HG02610 (cell line): ENCODE measurements around the gene PALLD.

Experiments
- ATAC-seq: cut with Tn5 transposase; IDR thresholded peaks from one replicate; pipeline ENCODE4 v1.9.1; 2021; ENCODE audit warnings: mild to moderate bottlenecking, moderate library complexity; ENCODE audit not compliant: unreplicated experiment

The PALLD gene

DNA sequence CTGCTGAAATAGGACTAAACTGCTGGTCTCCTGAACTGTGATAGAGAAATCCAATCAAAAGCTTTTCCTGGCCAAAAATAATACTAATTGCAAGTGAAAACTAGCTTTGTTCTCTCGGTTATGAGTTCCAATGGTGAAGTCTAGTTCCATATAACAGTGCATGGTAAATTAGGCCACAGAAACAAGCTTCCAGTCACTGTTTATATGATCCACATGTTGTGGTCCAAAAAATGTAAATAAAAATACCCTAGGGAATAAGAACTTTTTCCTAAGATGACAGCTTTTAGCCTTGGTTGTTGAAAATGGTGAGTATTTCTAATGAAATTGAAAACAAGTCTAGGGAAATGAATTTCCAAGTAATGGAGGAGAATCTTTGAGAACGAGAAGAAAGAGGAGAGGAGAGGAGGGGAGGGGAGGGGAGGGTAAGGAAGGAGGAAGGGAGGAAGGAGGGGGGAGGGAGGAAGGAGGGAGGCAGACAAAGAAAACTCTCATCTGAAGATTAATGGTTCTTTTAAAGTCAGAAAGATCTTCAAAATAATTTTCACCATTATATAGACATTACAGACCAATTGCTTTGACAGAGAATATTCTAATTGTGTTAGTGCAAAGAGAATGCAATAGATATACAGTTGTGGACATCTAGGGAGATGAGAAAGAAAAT is 26.1 kb downstream of the PALLD start:
- ATAC-seq, result no peak

DNA sequence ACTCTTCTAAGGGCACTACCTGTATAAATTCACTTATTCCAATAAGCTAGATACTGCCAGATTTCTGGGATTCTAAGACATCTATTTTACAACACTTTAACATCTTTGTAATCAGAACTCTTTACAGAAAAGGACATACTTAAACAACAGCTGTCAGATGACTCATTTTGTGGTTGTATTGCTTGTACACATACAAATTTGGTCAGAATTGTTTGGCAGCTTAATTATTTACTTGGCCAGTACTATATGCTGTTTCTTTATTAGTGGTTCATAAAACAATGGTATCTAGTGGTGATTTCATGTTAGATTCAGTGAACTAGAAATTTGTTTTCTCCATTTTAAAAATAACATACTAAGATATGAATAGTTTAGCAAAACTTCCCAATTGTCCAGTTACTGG is 27.2 kb downstream of the PALLD start:
- ATAC-seq, result no peak

DNA sequence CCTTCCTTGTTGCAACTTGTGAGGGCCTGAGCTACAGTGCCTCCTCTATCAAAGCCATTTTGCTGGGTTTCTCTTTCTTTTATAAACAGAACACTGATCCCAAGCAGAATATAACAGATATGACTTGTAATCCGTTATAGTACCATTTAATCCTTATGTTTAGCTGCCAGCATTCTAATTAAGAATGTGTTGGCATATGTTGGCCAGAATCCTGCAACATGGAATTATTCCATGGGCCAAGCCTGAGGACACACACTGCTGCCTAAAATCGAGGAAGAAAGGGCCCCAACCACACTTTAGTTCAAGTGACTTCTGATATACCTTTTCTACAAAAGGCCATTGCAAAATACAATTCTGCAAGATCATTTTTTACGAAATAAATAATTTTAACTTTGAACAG is 28.0 kb downstream of the PALLD start:
- no peak for ATAC-seq

GRCh38 chr4:168527560-168527959 is 30.7 kb downstream of the PALLD start:
- ATAC-seq, result no peak

DNA sequence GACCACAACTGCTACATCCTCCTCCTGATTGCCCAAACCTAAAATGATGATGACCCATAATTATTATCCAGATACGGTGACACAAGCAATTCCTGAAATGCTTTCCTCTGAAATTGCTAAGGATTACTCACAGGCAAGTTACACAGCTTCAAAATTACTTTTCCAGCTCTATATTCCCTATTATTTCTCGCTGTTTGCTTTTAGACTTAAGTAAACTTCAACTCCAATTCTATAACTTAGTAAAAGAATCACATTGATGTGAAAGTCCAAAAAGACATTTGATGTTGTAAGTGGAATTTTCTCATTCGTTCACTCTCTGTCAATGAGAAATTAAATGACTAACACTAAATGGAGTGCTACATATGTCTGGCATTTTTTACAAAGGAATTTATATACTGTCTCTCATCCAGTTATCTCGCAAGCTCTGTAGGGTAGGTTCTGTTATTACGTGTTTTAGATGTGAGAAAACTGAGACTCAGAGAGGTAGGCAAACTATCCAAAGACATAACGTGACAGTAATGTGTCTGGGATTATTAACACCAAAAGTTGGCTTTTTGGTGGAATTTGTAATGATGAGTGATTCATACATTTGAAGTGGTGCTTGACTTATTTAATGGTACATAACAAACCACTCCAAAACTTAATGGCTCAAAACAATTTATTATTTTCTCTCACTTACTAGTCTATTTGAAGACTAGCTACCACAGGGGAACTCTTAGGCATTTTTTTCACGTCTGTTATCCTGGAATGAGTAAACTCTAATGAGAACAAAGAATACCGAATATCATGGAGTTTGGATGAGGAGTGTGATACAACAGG is 31.5 kb downstream of the PALLD start:
- no peak for ATAC-seq

GRCh38 chr4:168529257-168529656 is 32.4 kb downstream of the PALLD start:
- ATAC-seq, result no peak

- no peak for ATAC-seq
Measured at GRCh38 chr4:168531305-168531704, 34.5 kb downstream of the PALLD start.

DNA sequence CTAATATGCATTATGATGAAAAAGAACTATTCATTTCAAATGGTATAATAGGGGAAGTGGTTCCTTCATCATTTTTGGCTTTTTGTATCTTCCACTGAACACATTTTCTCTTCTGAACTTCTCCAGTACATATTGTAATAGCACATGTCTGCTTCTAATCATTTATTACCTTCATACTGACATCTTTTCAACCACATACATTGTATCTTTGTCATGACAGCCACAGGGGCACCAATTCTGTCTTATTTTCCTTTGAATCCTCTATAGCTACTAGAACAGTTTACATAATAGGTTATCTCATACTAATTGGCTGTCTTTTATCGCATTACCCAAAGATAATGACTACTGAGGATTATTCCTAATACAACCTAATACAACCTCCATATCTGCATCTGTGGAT is 37.7 kb downstream of the PALLD start:
- no peak for ATAC-seq

DNA sequence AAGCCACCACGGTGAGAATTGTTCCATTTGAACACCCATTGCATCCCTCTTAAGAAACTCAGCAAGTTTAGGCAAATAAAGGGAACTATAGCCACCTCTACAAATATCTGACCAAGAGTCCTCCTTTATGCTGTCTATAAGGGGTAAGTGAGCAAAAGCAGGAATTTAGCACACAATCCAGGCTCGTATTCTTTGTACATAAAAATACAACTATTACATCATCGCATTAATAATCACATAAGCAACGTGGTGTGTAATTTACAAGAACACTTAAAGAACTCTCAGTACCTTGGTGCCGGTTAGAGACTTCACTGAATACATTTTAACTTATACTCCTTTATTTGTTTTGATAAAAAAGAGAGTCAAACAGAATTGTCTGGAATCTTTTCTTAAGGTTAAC is 38.8 kb downstream of the PALLD start:
- no peak for ATAC-seq

DNA sequence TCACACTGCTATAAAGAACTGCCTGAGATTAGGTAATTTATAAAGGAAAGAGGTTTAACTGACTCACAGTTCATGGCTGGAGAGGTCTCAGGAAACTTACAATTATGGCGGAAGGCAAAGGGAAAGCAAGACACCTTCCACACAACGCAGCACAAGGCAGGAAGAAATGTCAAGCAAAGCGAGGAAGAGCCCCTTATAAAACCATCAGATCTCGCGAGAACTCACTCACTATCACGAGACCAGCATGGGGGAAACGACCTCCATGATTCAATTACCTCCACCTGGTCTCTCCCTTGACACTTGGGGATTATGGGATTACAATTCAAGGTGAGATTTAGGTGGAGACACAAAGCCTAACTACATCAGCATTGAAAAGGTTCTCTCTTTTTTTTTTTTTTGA is 39.6 kb downstream of the PALLD start:
- ATAC-seq, result no peak

DNA sequence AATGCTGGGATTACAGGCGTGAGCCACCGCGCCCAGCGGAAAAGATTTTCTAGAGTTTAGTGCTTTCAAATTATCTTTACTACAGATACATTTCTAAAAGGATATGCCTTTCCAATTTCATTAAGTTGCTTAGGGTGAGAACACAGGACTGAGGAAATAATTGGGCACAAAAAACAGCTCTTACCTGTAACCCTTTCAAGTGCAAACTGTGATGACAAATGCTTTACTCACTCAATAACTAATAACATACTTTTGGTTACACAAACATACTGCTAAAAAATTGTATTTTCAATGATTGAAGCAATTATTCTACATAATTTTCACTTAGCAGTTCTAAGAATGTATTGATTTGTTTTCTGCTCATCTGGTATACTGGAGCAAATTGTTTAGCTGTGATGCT is 40.2 kb downstream of the PALLD start:
- ATAC-seq, result no peak

DNA sequence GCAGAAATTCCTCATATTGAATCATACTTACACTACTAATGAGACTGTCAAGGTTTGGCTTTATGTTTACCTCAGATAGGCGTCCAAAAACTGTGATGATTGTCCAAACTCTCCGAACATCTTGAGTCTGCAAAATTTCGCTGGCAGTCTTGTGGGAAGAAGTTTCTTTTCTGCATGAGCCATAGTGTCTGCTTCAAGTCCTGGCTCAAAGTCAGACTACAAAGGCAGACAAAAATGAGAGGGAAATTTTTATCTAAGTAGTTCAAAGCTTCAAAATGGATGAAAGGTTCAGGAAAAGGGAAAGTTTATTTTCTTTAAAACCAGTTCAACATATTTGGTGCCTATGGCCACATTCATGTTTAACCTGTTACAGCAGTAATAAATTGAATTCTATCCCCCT is 40.7 kb downstream of the PALLD start:
- ATAC-seq, result no peak

- no peak for ATAC-seq
Measured at GRCh38 chr4:168538632-168539031, 41.8 kb downstream of the PALLD start.

DNA sequence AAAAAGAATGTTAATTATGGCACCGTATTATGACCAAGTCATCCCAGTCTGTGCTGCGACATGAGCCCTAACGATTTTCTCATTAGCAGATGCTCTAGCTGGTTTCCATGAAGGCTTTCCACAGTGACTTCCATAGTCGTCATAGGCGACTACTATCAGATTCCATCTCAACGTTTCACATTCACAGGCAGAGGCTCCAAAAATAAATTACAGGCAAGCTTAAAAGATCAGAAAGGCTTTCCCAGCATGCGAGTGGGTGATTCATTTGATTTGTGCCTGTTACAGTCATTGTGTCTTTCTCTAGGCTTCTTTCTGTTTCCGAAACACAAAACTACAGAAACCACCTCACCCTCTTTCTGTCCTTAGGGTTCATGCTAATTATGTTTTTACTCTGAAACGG is 43.2 kb downstream of the PALLD start:
- ATAC-seq, result no peak

DNA sequence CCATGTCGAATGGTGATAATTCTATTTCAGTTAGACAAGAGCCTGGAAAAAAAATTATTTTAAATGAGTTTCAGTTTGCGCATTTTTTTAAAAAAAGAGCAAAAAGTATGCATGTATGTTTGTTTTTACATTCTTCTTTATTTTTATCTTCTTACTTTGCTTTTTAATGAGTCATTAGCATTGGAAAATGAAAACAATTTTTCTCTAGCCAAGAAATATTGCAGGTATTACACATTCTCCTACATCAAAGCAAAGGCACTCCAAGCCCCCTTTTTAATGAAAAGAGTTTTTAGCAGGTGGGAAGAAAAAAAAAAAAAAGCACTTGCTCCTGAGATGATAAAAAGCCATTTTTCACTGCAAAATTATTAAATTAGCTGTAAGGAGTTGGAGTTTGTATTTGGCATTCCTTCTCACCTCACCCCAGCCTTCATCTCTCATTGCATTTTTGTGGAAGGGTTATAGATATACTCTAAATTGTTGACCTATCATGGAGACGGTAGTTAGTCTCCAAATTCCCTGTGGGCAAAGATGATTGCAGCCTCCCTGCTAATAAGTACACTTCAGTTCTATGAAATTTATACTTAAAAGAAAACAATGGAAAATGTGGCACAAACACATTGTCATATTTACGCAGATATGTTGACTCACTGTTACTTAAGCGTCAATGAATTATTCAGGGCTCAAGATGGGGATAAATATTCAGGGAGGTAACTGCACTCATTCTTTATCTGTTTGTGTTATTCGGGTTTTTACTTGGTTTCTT is 43.8 kb downstream of the PALLD start:
- no peak for ATAC-seq

- no peak for ATAC-seq
Measured at GRCh38 chr4:168541266-168541953, 44.6 kb downstream of the PALLD start.

- no peak for ATAC-seq
Measured at GRCh38 chr4:168549143-168549542, 52.3 kb downstream of the PALLD start.

- no peak for ATAC-seq
Measured at GRCh38 chr4:168550064-168550766, 53.4 kb downstream of the PALLD start.

GRCh38 chr4:168551211-168551610 is 54.4 kb downstream of the PALLD start:
- no peak for ATAC-seq

GRCh38 chr4:168551945-168552695 is 55.3 kb downstream of the PALLD start:
- ATAC-seq, result no peak
